Right atrium auricular region (tissue), 2 donors: Measurements from ENCODE around the gene CD63. TPM values are rescaled to one million over a fixed set of nuclear protein-coding genes. Genes with fewer than 3 reads are reported as not detected.
A peak's percentile ranks its signal among the peaks of the same experiment; 100 is the strongest.

Experiments
- DNase-seq: peaks from one replicate; pipeline ENCODE4 v3.0.0-alpha.2; 2019; ENCODE audit warnings: low spot score
- H3K27ac ChIP-seq, 2 donors: fragments of 200-600 bp; sonication (generic); 1 replicate in 1 of 2; 2 replicates in 1 of 2; pipeline ENCODE4 v1.5.1; 2016 to 2019
- H3K27me3 ChIP-seq, 2 donors: fragments of 200-600 bp; sonication (generic); one replicate each; pipeline versions ENCODE4 v1.5.1 to v1.6.0; 2017 to 2019
- H3K36me3 ChIP-seq: fragments of 200-600 bp; sonication (generic); one replicate; pipeline ENCODE4 v1.5.1; 2016
- H3K4me1 ChIP-seq, 2 donors: fragments of 200-600 bp; sonication (generic); one replicate each; pipeline versions ENCODE4 v1.5.1 to v1.6.0; 2017 to 2019
- H3K4me3 ChIP-seq, 2 donors: fragments of 200-600 bp; sonication (generic); 1 replicate in 1 of 2; 2 replicates in 1 of 2; pipeline ENCODE4 v1.5.1; 2017 to 2019; ENCODE audit warnings: mild to moderate bottlenecking in 1 of 2, moderate library complexity in 1 of 2
- H3K9me3 ChIP-seq, 2 donors: fragments of 200-600 bp; sonication (generic); one replicate each; pipeline ENCODE4 v1.5.1; 2019
- total RNA-seq, 2 donors: library from RNA; depleted of rRNA; stranded (reverse); fragments of >200 nt; gene quantifications; one replicate each; pipeline ENCODE4 v1.1.0, GENCODE V29; 2016
- TF ChIP-seq, protein P1 (sequence below), 2 donors: fragments of 200-600 bp; sonication (generic); IDR thresholded peaks; one replicate each; pipeline ENCODE4 v1.5.1; 2019; ENCODE audit warnings: antibody characterized with exemption in 2 of 2

CD63 gene
- total RNA-seq, 2 donors from 2014 or later, result 1,041 to 1,122 TPM

DNA sequence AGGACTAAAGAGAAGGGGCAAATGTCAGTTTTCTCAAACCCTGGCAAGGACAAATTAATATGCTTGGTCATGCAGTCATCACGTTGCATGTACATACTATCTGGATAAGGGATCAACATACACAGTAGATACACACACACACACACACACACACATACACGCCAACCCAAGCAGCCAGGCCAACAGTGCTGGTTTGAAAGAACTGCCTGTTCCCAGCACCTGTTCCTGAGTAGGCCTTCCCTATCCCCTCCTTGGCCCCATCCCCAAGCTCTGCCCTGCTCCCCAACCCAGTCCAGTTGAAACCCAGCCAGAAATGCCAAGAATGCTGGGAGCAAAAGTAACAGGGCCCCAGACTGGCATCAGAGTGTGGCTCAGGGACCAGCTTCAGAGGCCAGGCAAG, 25.5 kb downstream of the CD63 start:
- TF ChIP-seq, protein P1, sequence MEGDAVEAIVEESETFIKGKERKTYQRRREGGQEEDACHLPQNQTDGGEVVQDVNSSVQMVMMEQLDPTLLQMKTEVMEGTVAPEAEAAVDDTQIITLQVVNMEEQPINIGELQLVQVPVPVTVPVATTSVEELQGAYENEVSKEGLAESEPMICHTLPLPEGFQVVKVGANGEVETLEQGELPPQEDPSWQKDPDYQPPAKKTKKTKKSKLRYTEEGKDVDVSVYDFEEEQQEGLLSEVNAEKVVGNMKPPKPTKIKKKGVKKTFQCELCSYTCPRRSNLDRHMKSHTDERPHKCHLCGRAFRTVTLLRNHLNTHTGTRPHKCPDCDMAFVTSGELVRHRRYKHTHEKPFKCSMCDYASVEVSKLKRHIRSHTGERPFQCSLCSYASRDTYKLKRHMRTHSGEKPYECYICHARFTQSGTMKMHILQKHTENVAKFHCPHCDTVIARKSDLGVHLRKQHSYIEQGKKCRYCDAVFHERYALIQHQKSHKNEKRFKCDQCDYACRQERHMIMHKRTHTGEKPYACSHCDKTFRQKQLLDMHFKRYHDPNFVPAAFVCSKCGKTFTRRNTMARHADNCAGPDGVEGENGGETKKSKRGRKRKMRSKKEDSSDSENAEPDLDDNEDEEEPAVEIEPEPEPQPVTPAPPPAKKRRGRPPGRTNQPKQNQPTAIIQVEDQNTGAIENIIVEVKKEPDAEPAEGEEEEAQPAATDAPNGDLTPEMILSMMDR (IDR thresholded peaks at IDR 0.05), result no peak
- DNase-seq, result no peak
- no peaks in the 10 kb centered on the region for H3K27me3 ChIP-seq
- peak overlapping the region; percentile 86 to 91 for H3K27ac ChIP-seq
- H3K36me3 ChIP-seq, result peaks cover 35% of the 10 kb centered on the region
- H3K4me1 ChIP-seq, result peaks cover 0 to 62% of the 10 kb centered on the region in 2 donors
- peak overlapping the region; percentile 75 to 81 for H3K4me3 ChIP-seq
- no peaks in the 10 kb centered on the region for H3K9me3 ChIP-seq

DNA sequence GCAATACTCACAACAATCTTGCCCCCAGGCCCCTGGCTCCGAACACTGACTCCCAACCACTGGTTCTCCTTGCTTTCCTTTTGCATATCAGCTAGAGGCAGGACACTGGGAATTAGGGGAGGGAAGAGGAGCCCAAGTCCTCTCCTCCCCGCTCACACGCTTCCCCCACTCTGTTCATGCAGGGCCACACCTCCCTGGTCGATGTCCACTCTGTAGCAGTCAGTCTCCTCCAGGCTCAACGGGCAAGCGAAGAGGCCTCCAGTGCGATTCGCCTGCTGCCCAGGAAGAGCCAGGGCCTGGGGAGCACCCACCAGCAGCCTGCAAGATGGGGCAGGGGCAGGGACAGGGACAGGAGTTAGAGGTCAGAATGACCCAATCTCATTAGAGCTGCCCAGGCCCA, 25.9 kb downstream of the CD63 start:
- DNase-seq, result no peak
- TF ChIP-seq, protein P1 (IDR thresholded peaks at IDR 0.05), result no peak
- peaks cover 40% of the 10 kb centered on the region for H3K36me3 ChIP-seq
- peak overlapping the region; percentile 86 to 91 for H3K27ac ChIP-seq
- H3K27me3 ChIP-seq, result no peaks in the 10 kb centered on the region
- peaks cover 0 to 57% of the 10 kb centered on the region in 2 donors for H3K4me1 ChIP-seq
- no peaks in the 10 kb centered on the region for H3K9me3 ChIP-seq
- peak overlapping the region in 1 of 2 donors; percentile 75 for H3K4me3 ChIP-seq

DNA sequence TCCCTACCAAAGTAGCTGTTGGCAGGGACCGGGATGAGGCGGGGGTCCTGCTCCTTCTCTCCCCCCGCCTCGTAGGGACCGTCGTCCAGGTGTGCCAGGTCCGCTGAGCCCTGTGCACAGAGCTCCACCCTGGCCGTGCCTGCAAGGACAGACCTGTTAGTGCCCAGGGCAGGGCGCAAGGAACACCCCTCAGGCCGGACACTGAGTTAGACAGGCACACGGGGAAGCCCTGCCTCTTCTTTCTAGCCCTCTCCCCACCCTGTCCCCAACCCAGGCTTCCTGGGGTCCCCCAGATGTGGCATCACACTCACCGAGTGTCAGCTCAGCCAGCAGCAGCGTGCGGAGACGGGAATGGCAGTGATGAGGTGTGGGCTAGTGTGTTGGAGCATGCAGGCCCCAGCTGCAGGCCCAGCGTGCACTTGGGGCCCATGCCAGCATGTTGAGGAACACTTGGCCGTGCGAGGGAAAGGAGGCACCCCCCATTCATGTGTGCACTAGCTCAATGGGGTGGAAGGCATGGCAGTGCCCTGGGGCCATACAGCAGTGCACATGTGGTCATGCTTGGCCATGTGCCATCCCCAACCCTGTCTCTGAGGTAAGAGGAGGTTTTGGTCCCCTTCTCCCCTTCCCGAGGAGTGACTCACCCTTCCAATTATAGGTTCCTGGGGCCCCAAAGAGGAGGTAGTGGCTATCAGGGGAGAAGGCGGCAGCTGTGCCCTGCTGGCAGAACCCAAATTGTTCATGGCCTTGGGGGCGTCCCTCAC, 28.4 kb downstream of the CD63 start:
- Histone ChIP-seq H3K4me1 (peaks cover 0 to 42% of the 10 kb centered on the region in 2 donors), H3K27ac (peak overlapping the region; percentile 10 to 63), H3K36me3 (peaks cover 64% of the 10 kb centered on the region), H3K4me3 (no peak overlapping the region), H3K9me3 (no peaks in the 10 kb centered on the region), H3K27me3 (no peaks in the 10 kb centered on the region)
- no peak for DNase-seq
- TF ChIP-seq, protein P1 (IDR thresholded peaks at IDR 0.05), result no peak

DNA sequence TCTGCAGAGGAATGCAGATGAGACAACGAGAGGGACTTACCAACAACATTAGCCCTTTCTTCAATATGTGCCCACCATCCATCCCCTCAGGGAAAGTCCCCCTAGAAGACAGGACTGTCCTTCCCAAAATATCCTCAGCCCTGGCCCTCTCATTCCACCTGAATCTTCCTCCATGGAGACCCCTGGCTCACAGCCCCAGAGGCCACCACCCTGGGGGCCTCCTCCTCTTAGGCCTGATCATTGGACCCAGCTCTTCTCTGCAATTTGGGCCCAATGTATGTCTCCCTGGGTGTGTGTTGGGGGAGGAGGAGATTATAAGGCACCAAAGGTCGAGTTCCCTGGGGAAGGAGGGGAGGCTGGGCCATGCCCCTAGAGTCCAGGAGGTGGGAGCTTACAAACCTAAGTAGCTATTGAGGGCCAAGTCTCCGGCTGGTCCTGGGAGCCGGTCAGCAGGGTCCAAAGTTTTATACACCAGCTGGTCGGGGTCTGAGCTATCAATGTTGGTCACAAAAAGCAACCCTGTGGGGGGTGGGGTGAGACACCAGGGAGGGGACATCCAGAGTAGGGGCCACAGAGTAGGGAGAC, 29.2 kb downstream of the CD63 start:
- H3K36me3 ChIP-seq, result peaks cover 73% of the 10 kb centered on the region
- peak overlapping the region; percentile 33 to 63 for H3K27ac ChIP-seq
- peaks cover 0 to 42% of the 10 kb centered on the region in 2 donors for H3K4me1 ChIP-seq
- no peak for DNase-seq
- H3K4me3 ChIP-seq, result no peak overlapping the region
- no peaks in the 10 kb centered on the region for H3K9me3 ChIP-seq
- no peaks in the 10 kb centered on the region for H3K27me3 ChIP-seq
- TF ChIP-seq, protein P1 (IDR thresholded peaks at IDR 0.05), result no peak

DNA sequence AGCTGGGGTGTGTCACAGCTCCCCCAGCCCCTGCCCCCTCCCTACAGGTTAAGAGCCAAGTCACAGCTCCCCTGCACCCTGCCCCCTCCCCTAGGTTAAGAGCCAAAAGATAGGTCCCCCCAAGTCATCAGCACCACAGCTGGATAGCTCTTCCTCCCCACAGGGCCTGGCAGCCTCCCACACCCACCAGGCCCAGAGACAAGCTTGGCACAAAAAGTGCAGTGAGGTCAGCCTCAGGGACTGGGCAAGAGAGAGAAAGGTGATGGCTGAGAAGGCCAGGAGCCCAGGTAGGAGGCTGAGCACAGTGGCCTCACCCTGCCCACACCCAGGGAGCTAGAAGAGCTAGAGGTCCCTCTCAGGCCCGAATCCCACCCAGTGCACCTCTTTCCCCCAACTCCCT, 29.8 kb downstream of the CD63 start:
- H3K36me3 ChIP-seq, result peaks cover 78% of the 10 kb centered on the region
- peaks cover 0 to 37% of the 10 kb centered on the region in 2 donors for H3K4me1 ChIP-seq
- H3K27ac ChIP-seq, result peak overlapping the region; percentile 23 to 33
- H3K9me3 ChIP-seq, result no peaks in the 10 kb centered on the region
- TF ChIP-seq, protein P1 (IDR thresholded peaks at IDR 0.05), result no peak
- no peaks in the 10 kb centered on the region for H3K27me3 ChIP-seq
- no peak for DNase-seq
- H3K4me3 ChIP-seq, result no peak overlapping the region
